Tibial artery (tissue), 4 donors: ENCODE measurements around the gene SYPL2.
A peak's percentile ranks its signal among the peaks of the same experiment; 100 is the strongest.

ENCODE experiments used
- DNase-seq, 2 donors: peaks; one replicate each; pipeline ENCODE4 v3.0.0-alpha.2; 2019
- H3K27ac ChIP-seq, 2 donors: fragments of 200-600 bp; sonication (generic) in 1 of 2; 1 replicate in 1 of 2; 2 replicates in 1 of 2; pipeline ENCODE4 v1.5.1; 2018 to 2019; ENCODE audit warnings: mild to moderate bottlenecking in 1 of 2
- H3K27me3 ChIP-seq, 2 donors: fragments of 200-600 bp; sonication (generic) in 1 of 2; one replicate each; pipeline versions ENCODE4 v1.5.1 to v1.6.0; 2016 to 2019
- H3K36me3 ChIP-seq, 3 donors: fragments of 200-600 bp; sonication (generic) in 2 of 3; one replicate each; pipeline ENCODE4 v1.5.1; 2016 to 2019; ENCODE audit warnings: mild to moderate bottlenecking in 2 of 3
- H3K4me1 ChIP-seq, 4 donors: fragments of 200-600 bp; sonication (generic) in 2 of 4; 1 replicate in 3 of 4; 2 replicates in 1 of 4; pipeline ENCODE4 v1.5.1; 2016 to 2019
- H3K4me3 ChIP-seq, 2 donors: fragments of 200-600 bp; sonication (generic) in 1 of 2; 1 replicate in 1 of 2; 2 replicates in 1 of 2; pipeline ENCODE4 v1.5.1; 2018 to 2019; ENCODE audit warnings: mild to moderate bottlenecking in 2 of 2
- H3K9me3 ChIP-seq, 3 donors: fragments of 200-600 bp; sonication (generic) in 1 of 3; one replicate each; pipeline ENCODE4 v1.5.1; 2016 to 2019
- CTCF ChIP-seq, 2 experiments: fragments of 200-600 bp in 1 of 2; fragments of 450-650 bp in 1 of 2; IDR thresholded peaks; one replicate each; pipeline ENCODE4 v1.5.1; 2017 to 2019; ENCODE audit warnings: antibody characterized with exemption in 2 of 2, mild to moderate bottlenecking in 1 of 2, moderate library complexity in 1 of 2
- intact Hi-C: fragments of 100-400 bp; cut with DNase I; formaldehyde crosslinking; loops from one replicate; pipeline ENCODE4 v1.15.0; 2023; ENCODE audit warnings: low total_unique reads

Gene SYPL2

GRCh38 chr1:109509176-109510134 lies 43.1 kb downstream of the SYPL2 start, which contains the start of gene AMIGO1:
Gene AMIGO1 (minus strand): TSS chr1:109509727. CDS start chr1:109508912, 815 bp downstream.
- Histone ChIP-seq H3K27me3 (no peaks in the 10 kb centered on the region), H3K36me3 (peaks cover 0 to 12% (median 0%) of the 10 kb centered on the region in 3 donors), H3K4me1 (peaks cover 0 to 23% (median 17%) of the 10 kb centered on the region in 4 donors), H3K9me3 (no peaks in the 10 kb centered on the region), H3K27ac (peak within 1 kb of the TSS; percentile 69 to 77), H3K4me3 (peak within 1 kb of the TSS; percentile 68 to 89)
- DNase-seq: no peak
- intact Hi-C loops: no loop called here
- TF ChIP-seq CTCF (IDR thresholded peaks at IDR 0.05): no peak

- no peak overlapping the region for H3K27ac ChIP-seq
- peaks cover 0 to 20% (median 16%) of the 10 kb centered on the region in 4 donors for H3K4me1 ChIP-seq
- intact Hi-C loops: no loop called here
- no peak overlapping the region for H3K4me3 ChIP-seq
- no peaks in the 10 kb centered on the region for H3K27me3 ChIP-seq
- no peak for TF ChIP-seq CTCF (IDR thresholded peaks at IDR 0.05)
- H3K9me3 ChIP-seq: no peaks in the 10 kb centered on the region
- no peak for DNase-seq
- H3K36me3 ChIP-seq: no peaks in the 10 kb centered on the region
These were observed 46.9 kb downstream of the SYPL2 start for GRCh38 chr1:109513110-109513710.

DNA sequence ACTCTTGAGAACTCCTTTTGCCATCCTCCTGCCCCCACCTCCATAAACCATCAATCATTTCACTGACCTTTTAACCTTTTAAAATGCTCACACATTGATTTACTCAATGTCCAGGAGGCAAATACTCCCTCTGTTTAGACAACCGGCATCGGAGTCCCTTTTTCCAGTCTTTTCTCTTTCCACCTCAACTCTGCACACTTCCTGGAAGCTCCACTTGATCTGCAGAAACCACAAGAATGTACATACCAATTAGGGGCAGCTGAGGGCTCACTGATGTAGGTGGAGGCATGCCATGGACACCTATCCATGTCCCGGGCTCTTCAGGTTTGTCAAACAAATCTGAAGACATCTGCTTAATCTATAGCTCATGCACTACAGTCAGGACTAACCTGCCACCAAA lies 48.5 kb downstream of the SYPL2 start:
- intact Hi-C loops: no loop called here
- TF ChIP-seq CTCF (IDR thresholded peaks at IDR 0.05): no peak
- H3K27me3 ChIP-seq: no peaks in the 10 kb centered on the region
- DNase-seq: no peak
- no peak overlapping the region for H3K27ac ChIP-seq
- H3K9me3 ChIP-seq: no peaks in the 10 kb centered on the region
- H3K4me1 ChIP-seq: peaks cover 0 to 8% (median 7%) of the 10 kb centered on the region in 4 donors
- no peak overlapping the region for H3K4me3 ChIP-seq
- H3K36me3 ChIP-seq: no peaks in the 10 kb centered on the region

DNA sequence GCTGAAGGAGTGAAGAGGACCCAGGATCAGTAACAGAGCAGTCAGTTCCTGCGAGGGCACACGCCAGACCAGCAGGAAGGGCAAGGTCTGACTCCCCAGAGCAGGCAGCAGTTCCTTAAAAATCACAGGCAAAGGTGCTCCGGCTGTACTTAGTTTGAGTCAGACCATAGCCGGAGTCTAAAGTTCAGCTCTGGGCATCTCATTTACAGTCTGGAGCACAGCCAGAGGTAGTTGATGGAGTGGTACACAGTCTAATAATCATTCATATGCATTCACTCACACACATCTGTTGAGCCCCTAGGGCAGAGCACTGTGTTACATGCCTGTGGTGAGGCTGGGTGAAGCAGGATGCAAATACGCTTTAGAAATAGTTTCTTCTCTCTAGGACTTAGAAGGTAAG lies 50.5 kb downstream of the SYPL2 start:
- peaks cover 0 to 3% of the 10 kb centered on the region in 2 donors for H3K27me3 ChIP-seq
- H3K9me3 ChIP-seq: no peaks in the 10 kb centered on the region
- TF ChIP-seq CTCF (IDR thresholded peaks at IDR 0.05): no peak
- H3K4me1 ChIP-seq: no peaks in the 10 kb centered on the region
- H3K36me3 ChIP-seq: no peaks in the 10 kb centered on the region
- H3K27ac ChIP-seq: no peak overlapping the region
- DNase-seq: no peak
- intact Hi-C loops: no loop called here
- no peak overlapping the region for H3K4me3 ChIP-seq

- TF ChIP-seq CTCF (IDR thresholded peaks at IDR 0.05): no peak
- H3K4me1 ChIP-seq: no peaks in the 10 kb centered on the region
- H3K36me3 ChIP-seq: no peaks in the 10 kb centered on the region
- DNase-seq: no peak
- no peak overlapping the region for H3K27ac ChIP-seq
- H3K4me3 ChIP-seq: no peak overlapping the region
- peaks cover 0 to 3% of the 10 kb centered on the region in 2 donors for H3K27me3 ChIP-seq
- intact Hi-C loops: no loop called here
- H3K9me3 ChIP-seq: no peaks in the 10 kb centered on the region
These were observed 51.0 kb downstream of the SYPL2 start for GRCh38 chr1:109517337-109517736.
